Measurements from ENCODE around the gene TAF1. TPM values are rescaled to one million over a fixed set of nuclear protein-coding genes. Genes with fewer than 3 reads are reported as not detected.
"Not testable (repeated sequence)": the region's sequence is repeated elsewhere in the genome, so short reads cannot be mapped to it uniquely, and the experiment has no call there.

TAF1 gene
- total RNA-seq, 1 donor from 2014 or later = 29.7 TPM

DNA sequence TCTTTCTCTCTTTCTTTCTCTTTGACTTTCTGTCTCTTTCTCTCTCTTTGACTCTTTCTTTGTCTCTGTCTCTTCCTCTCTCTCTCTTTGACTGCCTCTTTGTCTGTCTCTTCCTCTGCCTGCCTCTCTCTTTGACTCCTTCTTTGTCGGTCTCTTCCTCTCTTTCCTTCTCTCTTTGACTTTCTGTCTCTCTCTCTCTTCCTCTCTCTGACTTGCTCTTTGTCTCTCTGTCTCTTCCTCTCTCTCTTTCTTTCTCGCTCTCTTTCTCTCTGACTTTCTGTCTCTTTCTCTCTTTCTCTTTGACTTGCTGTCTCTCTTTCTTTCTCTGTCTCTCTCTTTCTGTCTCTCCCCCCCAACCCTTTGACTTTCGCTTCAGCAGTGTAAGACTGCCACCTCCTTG is 130.3 kb downstream of the TAF1 start:
- Mint-ChIP-seq H3K9me3 (peaks cover 15% of the 10 kb centered on the region), H3K4me1 (no peaks in the 10 kb centered on the region), H3K27me3 (ENCODE audit: insufficient read depth, low read depth) (peaks cover 3% of the 10 kb centered on the region), H3K36me3 (no peaks in the 10 kb centered on the region), H3K27ac (no peak overlapping the region), H3K4me3 (no peak overlapping the region)
- H3F3A ChIP-seq (ENCODE audit: low read depth) = peaks cover 13% of the 10 kb centered on the region
- H3K27me3 ChIP-seq = no peaks in the 10 kb centered on the region
- H3K79me2 ChIP-seq (ENCODE audit: low read depth) = no peaks in the 10 kb centered on the region
- H3K27ac ChIP-seq = no peak overlapping the region
- H2AFZ ChIP-seq (replicated peaks) = no peak overlapping the region
- peaks cover 8% of the 10 kb centered on the region for H3K4me1 ChIP-seq
- TF ChIP-seq, protein P1, sequence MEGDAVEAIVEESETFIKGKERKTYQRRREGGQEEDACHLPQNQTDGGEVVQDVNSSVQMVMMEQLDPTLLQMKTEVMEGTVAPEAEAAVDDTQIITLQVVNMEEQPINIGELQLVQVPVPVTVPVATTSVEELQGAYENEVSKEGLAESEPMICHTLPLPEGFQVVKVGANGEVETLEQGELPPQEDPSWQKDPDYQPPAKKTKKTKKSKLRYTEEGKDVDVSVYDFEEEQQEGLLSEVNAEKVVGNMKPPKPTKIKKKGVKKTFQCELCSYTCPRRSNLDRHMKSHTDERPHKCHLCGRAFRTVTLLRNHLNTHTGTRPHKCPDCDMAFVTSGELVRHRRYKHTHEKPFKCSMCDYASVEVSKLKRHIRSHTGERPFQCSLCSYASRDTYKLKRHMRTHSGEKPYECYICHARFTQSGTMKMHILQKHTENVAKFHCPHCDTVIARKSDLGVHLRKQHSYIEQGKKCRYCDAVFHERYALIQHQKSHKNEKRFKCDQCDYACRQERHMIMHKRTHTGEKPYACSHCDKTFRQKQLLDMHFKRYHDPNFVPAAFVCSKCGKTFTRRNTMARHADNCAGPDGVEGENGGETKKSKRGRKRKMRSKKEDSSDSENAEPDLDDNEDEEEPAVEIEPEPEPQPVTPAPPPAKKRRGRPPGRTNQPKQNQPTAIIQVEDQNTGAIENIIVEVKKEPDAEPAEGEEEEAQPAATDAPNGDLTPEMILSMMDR (IDR thresholded peaks at IDR 0.05) = no peak
- TF ChIP-seq EZH2phosphoT487 (IDR thresholded peaks at IDR 0.05) (no peak), EZH2 (IDR thresholded peaks at IDR 0.05) (no peak)
- H3K9ac ChIP-seq = no peak overlapping the region
- no peaks in the 10 kb centered on the region for H3K9me3 ChIP-seq (ENCODE audit: low read depth)
- H4K20me1 ChIP-seq (ENCODE audit: low read depth) = no peaks in the 10 kb centered on the region
- DNase-seq (ENCODE audit: low spot score) = no peak
- H3K4me2 ChIP-seq = peak overlapping the region; percentile 36
- H3K36me3 ChIP-seq = no peaks in the 10 kb centered on the region
- peak overlapping the region; percentile 21 for H3K4me3 ChIP-seq

DNA sequence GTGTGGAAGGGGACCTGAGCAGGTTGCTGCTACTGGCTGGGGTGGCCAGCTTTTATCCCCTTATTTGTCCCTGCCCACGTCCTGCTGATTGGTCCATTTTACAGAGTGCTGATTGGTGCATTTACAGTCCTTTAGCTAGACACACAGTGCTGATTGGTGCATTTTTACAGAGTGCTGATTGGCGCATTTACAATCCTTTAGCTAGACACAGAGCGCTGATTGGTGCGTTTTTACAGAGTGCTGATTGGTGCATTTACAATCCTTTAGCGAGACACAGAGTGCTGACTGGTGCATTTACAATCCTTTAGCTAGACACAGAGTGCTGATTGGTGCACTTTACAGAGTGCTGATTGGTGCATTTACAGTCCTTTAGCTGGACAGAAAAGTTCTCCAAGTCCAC is 135.9 kb downstream of the TAF1 start:
- not testable (repeated sequence) for H3K4me3 ChIP-seq; H2AFZ ChIP-seq (replicated peaks); H3K36me3 ChIP-seq; DNase-seq (ENCODE audit: low spot score); H3K27me3 ChIP-seq; H3K9ac ChIP-seq; H3K27ac Mint-ChIP-seq; H3K4me1 Mint-ChIP-seq; H3K4me2 ChIP-seq; H3F3A ChIP-seq (ENCODE audit: low read depth); H3K36me3 Mint-ChIP-seq; H3K4me1 ChIP-seq; H4K20me1 ChIP-seq (ENCODE audit: low read depth); H3K4me3 Mint-ChIP-seq; H3K27ac ChIP-seq; H3K9me3 ChIP-seq (ENCODE audit: low read depth); H3K79me2 ChIP-seq (ENCODE audit: low read depth); H3K27me3 Mint-ChIP-seq (ENCODE audit: insufficient read depth, low read depth)
- H3K9me3 Mint-ChIP-seq = peaks cover 11% of the 10 kb centered on the region

DNA sequence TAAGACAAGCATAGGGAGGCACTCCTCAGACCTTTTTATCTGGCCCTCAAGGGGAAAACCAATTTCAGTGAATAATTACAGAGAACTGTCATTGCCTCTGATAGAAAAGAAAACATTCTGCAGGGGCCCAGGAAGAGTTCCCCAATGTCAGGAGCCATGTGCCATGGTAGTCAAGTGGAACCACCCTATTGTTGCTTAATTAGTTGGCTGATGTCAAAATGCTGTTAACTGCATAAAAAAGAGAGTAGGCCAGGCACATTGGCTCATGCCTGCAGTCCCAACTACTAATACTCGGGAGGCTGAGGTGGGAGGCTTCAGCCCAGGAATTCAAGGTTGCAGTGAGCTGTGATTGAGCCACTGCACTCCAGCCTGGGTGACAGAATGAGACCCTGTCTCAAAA is 138.2 kb downstream of the TAF1 start:
- no peak overlapping the region for H3K27ac ChIP-seq
- Mint-ChIP-seq H3K36me3 (no peaks in the 10 kb centered on the region), H3K4me3 (no peak overlapping the region), H3K9me3 (peaks cover 9% of the 10 kb centered on the region), H3K27me3 (ENCODE audit: insufficient read depth, low read depth) (peaks cover 7% of the 10 kb centered on the region), H3K4me1 (no peaks in the 10 kb centered on the region), H3K27ac (no peak overlapping the region)
- H3K9ac ChIP-seq = no peak overlapping the region
- TF ChIP-seq EZH2 (IDR thresholded peaks at IDR 0.05) (no peak), EZH2phosphoT487 (IDR thresholded peaks at IDR 0.05) (no peak)
- TF ChIP-seq, protein P1 (IDR thresholded peaks at IDR 0.05) = no peak
- no peaks in the 10 kb centered on the region for H3K4me1 ChIP-seq
- H3K27me3 ChIP-seq = no peaks in the 10 kb centered on the region
- DNase-seq (ENCODE audit: low spot score) = no peak
- no peak overlapping the region for H2AFZ ChIP-seq (replicated peaks)
- H3F3A ChIP-seq (ENCODE audit: low read depth) = no peaks in the 10 kb centered on the region
- H4K20me1 ChIP-seq (ENCODE audit: low read depth) = no peaks in the 10 kb centered on the region
- H3K4me2 ChIP-seq = no peak overlapping the region
- no peak overlapping the region for H3K4me3 ChIP-seq
- no peaks in the 10 kb centered on the region for H3K9me3 ChIP-seq (ENCODE audit: low read depth)
- H3K36me3 ChIP-seq = no peaks in the 10 kb centered on the region
- H3K79me2 ChIP-seq (ENCODE audit: low read depth) = no peaks in the 10 kb centered on the region

DNA sequence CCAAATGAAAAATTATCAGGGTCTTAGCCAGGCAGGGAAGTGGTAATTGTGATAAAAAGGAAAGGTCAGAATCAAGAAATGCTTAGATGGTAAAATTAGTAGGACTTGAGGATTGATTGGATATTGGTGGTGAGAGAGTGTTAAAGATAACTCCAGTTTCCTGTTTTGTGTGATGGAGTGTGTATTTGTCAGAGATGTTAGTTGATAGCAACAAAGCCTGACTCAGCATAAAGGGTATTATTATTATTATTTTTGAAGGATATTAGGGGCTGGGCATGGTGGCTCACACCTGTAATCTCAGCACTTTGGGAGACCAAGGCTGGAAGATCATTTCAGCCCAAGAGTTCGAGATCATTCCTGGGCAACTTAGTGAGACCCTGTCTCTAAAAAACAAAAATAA is 143.1 kb downstream of the TAF1 start:
- Histone ChIP-seq H3F3A (ENCODE audit: low read depth) (no peaks in the 10 kb centered on the region), H3K4me2 (no peak overlapping the region)

More for the DNA sequence above, 143.1 kb downstream of the TAF1 start:
- Histone ChIP-seq H3K9me3 (ENCODE audit: low read depth) (no peaks in the 10 kb centered on the region), H3K27me3 (no peaks in the 10 kb centered on the region), H3K4me1 (no peaks in the 10 kb centered on the region), H3K27ac (no peak overlapping the region), H3K36me3 (no peaks in the 10 kb centered on the region), H3K4me3 (no peak overlapping the region), H3K79me2 (ENCODE audit: low read depth) (no peaks in the 10 kb centered on the region), H3K9ac (no peak overlapping the region), H2AFZ (replicated peaks) (no peak overlapping the region), H4K20me1 (ENCODE audit: low read depth) (no peaks in the 10 kb centered on the region)
- Mint-ChIP-seq H3K9me3 (peaks cover 14% of the 10 kb centered on the region), H3K27me3 (ENCODE audit: insufficient read depth, low read depth) (no peaks in the 10 kb centered on the region), H3K4me1 (no peaks in the 10 kb centered on the region), H3K36me3 (no peaks in the 10 kb centered on the region), H3K4me3 (no peak overlapping the region), H3K27ac (no peak overlapping the region)
- no peak for DNase-seq (ENCODE audit: low spot score)
- no peak for TF ChIP-seq EZH2 (IDR thresholded peaks at IDR 0.05)
- TF ChIP-seq, protein P1 (IDR thresholded peaks at IDR 0.05) = no peak
- TF ChIP-seq EZH2phosphoT487 (IDR thresholded peaks at IDR 0.05) = no peak

Measured in neural progenitor cell (in vitro differentiated cells).